Activated CD8-positive, alpha-beta memory T cell treated with anti-CD3 and anti-CD28 coated beads, Interleukin-2, amount 50 U/mL, for 48 hours (primary cell): Measurements from ENCODE around the gene IL22RA1.

ENCODE experiments used
- DNase-seq: peaks from one replicate; pipeline ENCODE4 v3.0.0-alpha.2; 2020

The IL22RA1 gene

GRCh38 chr1:24111996-24112779 lies 30.8 kb downstream of the IL22RA1 start, which contains the start of gene MYOM3:
TSS of gene MYOM3 (minus strand) at chr1:24112135. CDS start at chr1:24108636, 3,499 bp downstream.
- peak; percentile 81 for DNase-seq

- no peak for DNase-seq
These were observed 31.5 kb downstream of the IL22RA1 start for GRCh38 chr1:24111262-24111995.

- DNase-seq = no peak
These were observed 32.2 kb downstream of the IL22RA1 start for GRCh38 chr1:24110642-24111261.

GRCh38 chr1:24109686-24110475 lies 33.1 kb downstream of the IL22RA1 start:
- no peak for DNase-seq

- no peak for DNase-seq
These were observed 33.8 kb downstream of the IL22RA1 start for GRCh38 chr1:24109166-24109483.

- no peak for DNase-seq
These were observed 34.4 kb downstream of the IL22RA1 start for GRCh38 chr1:24108334-24109165.

- no peak for DNase-seq
These were observed 35.3 kb downstream of the IL22RA1 start for GRCh38 chr1:24107462-24108138.

- no peak for DNase-seq
These were observed 37.4 kb downstream of the IL22RA1 start for GRCh38 chr1:24105368-24106160.

- no peak for DNase-seq
These were observed 38.1 kb downstream of the IL22RA1 start for GRCh38 chr1:24104854-24105253.

- DNase-seq = no peak
These were observed 39.1 kb downstream of the IL22RA1 start for GRCh38 chr1:24103879-24104278.

- no peak for DNase-seq
These were observed 39.5 kb downstream of the IL22RA1 start for GRCh38 chr1:24103408-24103807.

- no peak for DNase-seq
These were observed 40.0 kb downstream of the IL22RA1 start for GRCh38 chr1:24102961-24103360.

GRCh38 chr1:24101796-24102586 lies 40.9 kb downstream of the IL22RA1 start:
- DNase-seq = no peak

GRCh38 chr1:24100945-24101737 lies 41.8 kb downstream of the IL22RA1 start:
- DNase-seq = no peak

- DNase-seq = no peak
These were observed 43.8 kb downstream of the IL22RA1 start for GRCh38 chr1:24098943-24099638.

- DNase-seq = no peak
These were observed 44.8 kb downstream of the IL22RA1 start for GRCh38 chr1:24098102-24098501.

- DNase-seq = no peak
These were observed 45.3 kb downstream of the IL22RA1 start for GRCh38 chr1:24097663-24098062.

- DNase-seq = no peak
These were observed 46.2 kb downstream of the IL22RA1 start for GRCh38 chr1:24096739-24097103.
